T-helper 1 cell treated with Interleukin-12 subunit alpha and Interleukin-12 subunit beta and Interleukin-4 antibody, amounts not matched to agents 30 ng/mL and 1 ng/mL, for 36 hours (primary cell): ENCODE data around the gene ANO6. TPM values are rescaled to one million over a fixed set of nuclear protein-coding genes. Genes with fewer than 3 reads are reported as not detected.

ENCODE experiments used
- intact Hi-C: fragments of 100-400 bp; cut with micrococcal nuclease; formaldehyde crosslinking; loops from one replicate; pipeline ENCODE4 v1.15.1; 2024
- total RNA-seq: library from RNA; stranded (reverse); gene quantifications from 2 replicates; pipeline ENCODE4 v1.2.3, GENCODE V29; 2022

ANO6 gene
- total RNA-seq, 1 donor from 2014 or later, result 27.8 TPM

- intact Hi-C loops, result loop anchor here (10.0 kb wide), 1 partner anchor 259 kb away; no protein-coding TSS in a partner anchor
Measured at GRCh38 chr12:45433441-45433868, 217.6 kb downstream of the ANO6 start.

GRCh38 chr12:45434094-45434493, 218.2 kb downstream of the ANO6 start:
- intact Hi-C loops, result loop anchor here (10.0 kb wide), 1 partner anchor 259 kb away; no protein-coding TSS in a partner anchor

GRCh38 chr12:45435945-45436710, 220.2 kb downstream of the ANO6 start:
- intact Hi-C loops, result loop anchor here (10.0 kb wide), 1 partner anchor 261 kb away; no protein-coding TSS in a partner anchor

GRCh38 chr12:45439039-45439438, 223.1 kb downstream of the ANO6 start:
- intact Hi-C loops, result loop anchor here (10.0 kb wide), 1 partner anchor 264 kb away; no protein-coding TSS in a partner anchor

- intact Hi-C loops, result no loop called here
Measured at GRCh38 chr12:45446013-45446412, 230.1 kb downstream of the ANO6 start.

- intact Hi-C loops, result no loop called here
Measured at GRCh38 chr12:45458238-45458637, 242.3 kb downstream of the ANO6 start.

GRCh38 chr12:45458854-45459807, 243.2 kb downstream of the ANO6 start:
- intact Hi-C loops, result no loop called here

GRCh38 chr12:45462506-45462905, 246.6 kb downstream of the ANO6 start:
- intact Hi-C loops, result no loop called here

GRCh38 chr12:45464699-45465098, 248.8 kb downstream of the ANO6 start:
- intact Hi-C loops, result no loop called here

GRCh38 chr12:45468751-45469615, 253.1 kb downstream of the ANO6 start:
- intact Hi-C loops, result no loop called here

GRCh38 chr12:45469902-45470301, 254.0 kb downstream of the ANO6 start:
- intact Hi-C loops, result no loop called here

- intact Hi-C loops, result no loop called here
Measured at GRCh38 chr12:45473636-45474035, 257.7 kb downstream of the ANO6 start.

- intact Hi-C loops, result no loop called here
Measured at GRCh38 chr12:45475594-45475993, 259.7 kb downstream of the ANO6 start.

GRCh38 chr12:45477526-45477925, 261.6 kb downstream of the ANO6 start:
- intact Hi-C loops, result no loop called here

- intact Hi-C loops, result no loop called here
Measured at GRCh38 chr12:45478931-45479330, 263.0 kb downstream of the ANO6 start.

GRCh38 chr12:45481746-45482145, 265.9 kb downstream of the ANO6 start:
- intact Hi-C loops, result no loop called here

- intact Hi-C loops, result no loop called here
Measured at GRCh38 chr12:45483571-45483970, 267.7 kb downstream of the ANO6 start.
